ENCODE results near the gene ZNF385C.
"Not testable (repeated sequence)": the region's sequence is repeated elsewhere in the genome, so short reads cannot be mapped to it uniquely, and the experiment has no call there.

ZNF385C gene

GRCh38 chr17:42016941-42017865 is 81.1 kb downstream of the ZNF385C start, which contains the start of gene DNAJC7:
Gene DNAJC7, minus strand, starts transcription at chr17:42017439. Its CDS starts 23 bp downstream, at chr17:42017416.
- Histone ChIP-seq H3K9ac (ENCODE audit: low read length in 2 of 2) (peak within 1 kb of the TSS; percentile 92 to 98), H3K36me3 (ENCODE audit: control insufficient read depth in 2 of 2, insufficient read depth in 2 of 2, low read length in 2 of 2) (peaks cover under 1% of the 10 kb centered on the region in 2 donors), H3K9me3 (ENCODE audit: control insufficient read depth in 2 of 2, low read length in 2 of 2) (no peaks in the 10 kb centered on the region), H3K27ac (ENCODE audit: low read length) (peak within 1 kb of the TSS; percentile 88), H3K27me3 (ENCODE audit: control insufficient read depth in 1 of 2, insufficient read depth in 2 of 2, low read length in 2 of 2) (no peaks in the 10 kb centered on the region), H3K4me3 (ENCODE audit: low read length in 2 of 2) (peak within 1 kb of the TSS; percentile 79 to 99), H3K4me1 (ENCODE audit: control insufficient read depth, insufficient read depth, low read length) (peaks cover 46% of the 10 kb centered on the region)

GRCh38 chr17:42016411-42016831 is 81.9 kb downstream of the ZNF385C start:
- peak overlapping the region; percentile 88 for H3K27ac ChIP-seq (ENCODE audit: low read length)
- H3K4me1 ChIP-seq (ENCODE audit: control insufficient read depth, insufficient read depth, low read length), result peaks cover 44% of the 10 kb centered on the region
- no peaks in the 10 kb centered on the region for H3K9me3 ChIP-seq (ENCODE audit: control insufficient read depth in 2 of 2, low read length in 2 of 2)
- H3K4me3 ChIP-seq (ENCODE audit: low read length in 2 of 2), result peak overlapping the region; percentile 79 to 99
- H3K27me3 ChIP-seq (ENCODE audit: control insufficient read depth in 1 of 2, insufficient read depth in 2 of 2, low read length in 2 of 2), result no peaks in the 10 kb centered on the region
- H3K9ac ChIP-seq (ENCODE audit: low read length in 2 of 2), result peak overlapping the region; percentile 92 to 98
- no peaks in the 10 kb centered on the region for H3K36me3 ChIP-seq (ENCODE audit: control insufficient read depth in 2 of 2, insufficient read depth in 2 of 2, low read length in 2 of 2)

- H3K27me3 ChIP-seq (ENCODE audit: control insufficient read depth in 1 of 2, insufficient read depth in 2 of 2, low read length in 2 of 2); H3K9me3 ChIP-seq (ENCODE audit: control insufficient read depth in 2 of 2, low read length in 2 of 2); H3K27ac ChIP-seq (ENCODE audit: low read length); H3K4me3 ChIP-seq (ENCODE audit: low read length in 2 of 2); H3K36me3 ChIP-seq (ENCODE audit: control insufficient read depth in 2 of 2, insufficient read depth in 2 of 2, low read length in 2 of 2); H3K9ac ChIP-seq (ENCODE audit: low read length in 2 of 2): not testable (repeated sequence)
- peaks cover 34% of the 10 kb centered on the region for H3K4me1 ChIP-seq (ENCODE audit: control insufficient read depth, insufficient read depth, low read length)
Measured at GRCh38 chr17:42013740-42014139, 84.5 kb downstream of the ZNF385C start.

- not testable (repeated sequence) for H3K4me3 ChIP-seq (ENCODE audit: low read length in 2 of 2); H3K9me3 ChIP-seq (ENCODE audit: control insufficient read depth in 2 of 2, low read length in 2 of 2); H3K27me3 ChIP-seq (ENCODE audit: control insufficient read depth in 1 of 2, insufficient read depth in 2 of 2, low read length in 2 of 2); H3K36me3 ChIP-seq (ENCODE audit: control insufficient read depth in 2 of 2, insufficient read depth in 2 of 2, low read length in 2 of 2); H3K9ac ChIP-seq (ENCODE audit: low read length in 2 of 2); H3K27ac ChIP-seq (ENCODE audit: low read length)
- H3K4me1 ChIP-seq (ENCODE audit: control insufficient read depth, insufficient read depth, low read length), result peaks cover 23% of the 10 kb centered on the region
Measured at GRCh38 chr17:42012363-42012762, 85.9 kb downstream of the ZNF385C start.

GRCh38 chr17:42010898-42011516 is 87.3 kb downstream of the ZNF385C start:
- H3K9ac ChIP-seq (ENCODE audit: low read length in 2 of 2), result no peak overlapping the region
- H3K4me1 ChIP-seq (ENCODE audit: control insufficient read depth, insufficient read depth, low read length), result peaks cover 18% of the 10 kb centered on the region
- no peaks in the 10 kb centered on the region for H3K9me3 ChIP-seq (ENCODE audit: control insufficient read depth in 2 of 2, low read length in 2 of 2)
- H3K36me3 ChIP-seq (ENCODE audit: control insufficient read depth in 2 of 2, insufficient read depth in 2 of 2, low read length in 2 of 2), result peaks cover 0 to 5% of the 10 kb centered on the region in 2 donors
- H3K27ac ChIP-seq (ENCODE audit: low read length), result no peak overlapping the region
- no peaks in the 10 kb centered on the region for H3K27me3 ChIP-seq (ENCODE audit: control insufficient read depth in 1 of 2, insufficient read depth in 2 of 2, low read length in 2 of 2)
- no peak overlapping the region for H3K4me3 ChIP-seq (ENCODE audit: low read length in 2 of 2)

GRCh38 chr17:42010266-42010680 is 88.0 kb downstream of the ZNF385C start:
- not testable (repeated sequence) for H3K9me3 ChIP-seq (ENCODE audit: control insufficient read depth in 2 of 2, low read length in 2 of 2); H3K27me3 ChIP-seq (ENCODE audit: control insufficient read depth in 1 of 2, insufficient read depth in 2 of 2, low read length in 2 of 2); H3K36me3 ChIP-seq (ENCODE audit: control insufficient read depth in 2 of 2, insufficient read depth in 2 of 2, low read length in 2 of 2); H3K4me3 ChIP-seq (ENCODE audit: low read length in 2 of 2); H3K27ac ChIP-seq (ENCODE audit: low read length); H3K9ac ChIP-seq (ENCODE audit: low read length in 2 of 2)
- peaks cover 12% of the 10 kb centered on the region for H3K4me1 ChIP-seq (ENCODE audit: control insufficient read depth, insufficient read depth, low read length)

- Histone ChIP-seq H3K4me1 (ENCODE audit: control insufficient read depth, insufficient read depth, low read length) (peaks cover 7% of the 10 kb centered on the region), H3K27me3 (ENCODE audit: control insufficient read depth in 1 of 2, insufficient read depth in 2 of 2, low read length in 2 of 2) (no peaks in the 10 kb centered on the region), H3K36me3 (ENCODE audit: control insufficient read depth in 2 of 2, insufficient read depth in 2 of 2, low read length in 2 of 2) (peaks cover 0 to 5% of the 10 kb centered on the region in 2 donors), H3K9me3 (ENCODE audit: control insufficient read depth in 2 of 2, low read length in 2 of 2) (no peaks in the 10 kb centered on the region), H3K4me3 (ENCODE audit: low read length in 2 of 2) (no peak overlapping the region), H3K27ac (ENCODE audit: low read length) (no peak overlapping the region), H3K9ac (ENCODE audit: low read length in 2 of 2) (no peak overlapping the region)
Measured at GRCh38 chr17:42009170-42009569, 89.1 kb downstream of the ZNF385C start.

GRCh38 chr17:42005166-42005565 is 93.1 kb downstream of the ZNF385C start:
- no peak overlapping the region for H3K4me3 ChIP-seq (ENCODE audit: low read length in 2 of 2)
- peaks cover 18% of the 10 kb centered on the region in 2 donors for H3K36me3 ChIP-seq (ENCODE audit: control insufficient read depth in 2 of 2, insufficient read depth in 2 of 2, low read length in 2 of 2)
- no peaks in the 10 kb centered on the region for H3K4me1 ChIP-seq (ENCODE audit: control insufficient read depth, insufficient read depth, low read length)
- H3K27ac ChIP-seq (ENCODE audit: low read length), result no peak overlapping the region
- H3K27me3 ChIP-seq (ENCODE audit: control insufficient read depth in 1 of 2, insufficient read depth in 2 of 2, low read length in 2 of 2), result no peaks in the 10 kb centered on the region
- no peaks in the 10 kb centered on the region for H3K9me3 ChIP-seq (ENCODE audit: control insufficient read depth in 2 of 2, low read length in 2 of 2)
- H3K9ac ChIP-seq (ENCODE audit: low read length in 2 of 2), result no peak overlapping the region

GRCh38 chr17:42002792-42003301 is 95.4 kb downstream of the ZNF385C start:
- no peak overlapping the region for H3K9ac ChIP-seq (ENCODE audit: low read length in 2 of 2)
- H3K9me3 ChIP-seq (ENCODE audit: control insufficient read depth in 2 of 2, low read length in 2 of 2), result no peaks in the 10 kb centered on the region
- H3K4me1 ChIP-seq (ENCODE audit: control insufficient read depth, insufficient read depth, low read length), result no peaks in the 10 kb centered on the region
- H3K27ac ChIP-seq (ENCODE audit: low read length), result no peak overlapping the region
- no peaks in the 10 kb centered on the region for H3K27me3 ChIP-seq (ENCODE audit: control insufficient read depth in 1 of 2, insufficient read depth in 2 of 2, low read length in 2 of 2)
- peaks cover 24 to 30% of the 10 kb centered on the region in 2 donors for H3K36me3 ChIP-seq (ENCODE audit: control insufficient read depth in 2 of 2, insufficient read depth in 2 of 2, low read length in 2 of 2)
- no peak overlapping the region for H3K4me3 ChIP-seq (ENCODE audit: low read length in 2 of 2)

GRCh38 chr17:42002175-42002791 is 96.0 kb downstream of the ZNF385C start:
- Histone ChIP-seq H3K27ac (ENCODE audit: low read length) (no peak overlapping the region), H3K4me1 (ENCODE audit: control insufficient read depth, insufficient read depth, low read length) (no peaks in the 10 kb centered on the region), H3K36me3 (ENCODE audit: control insufficient read depth in 2 of 2, insufficient read depth in 2 of 2, low read length in 2 of 2) (peaks cover 27 to 30% of the 10 kb centered on the region in 2 donors), H3K4me3 (ENCODE audit: low read length in 2 of 2) (no peak overlapping the region), H3K9me3 (ENCODE audit: control insufficient read depth in 2 of 2, low read length in 2 of 2) (no peaks in the 10 kb centered on the region), H3K27me3 (ENCODE audit: control insufficient read depth in 1 of 2, insufficient read depth in 2 of 2, low read length in 2 of 2) (no peaks in the 10 kb centered on the region), H3K9ac (ENCODE audit: low read length in 2 of 2) (no peak overlapping the region)

Measured in stomach smooth muscle (tissue), 2 donors.